ENCODE data around the gene TMEM131L.
"Not testable (repeated sequence)": the region's sequence is repeated elsewhere in the genome, so short reads cannot be mapped to it uniquely, and the experiment has no call there.

TMEM131L gene

GRCh38 chr4:153663667-153664066, 197.5 kb downstream of the TMEM131L start:
- DNase-seq = no peak

DNA sequence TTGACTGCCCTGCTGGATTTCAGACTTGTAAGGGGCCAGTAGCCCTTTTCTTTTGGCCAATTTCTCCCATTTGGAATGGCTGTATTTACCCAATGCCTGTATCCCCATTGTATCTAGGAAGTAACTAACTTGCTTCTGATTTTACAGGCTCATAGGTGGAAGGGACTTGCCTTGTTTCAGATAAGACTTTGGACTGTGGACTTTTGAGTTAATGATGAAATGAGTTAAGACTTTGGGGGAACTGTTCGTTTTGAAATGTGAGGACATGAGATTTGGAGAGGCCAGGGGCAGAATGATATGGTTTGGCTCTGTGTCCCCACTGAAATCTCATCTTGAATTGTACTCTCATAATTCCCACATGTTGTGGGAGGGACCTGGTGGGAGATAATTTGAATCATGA, 200.3 kb downstream of the TMEM131L start:
- DNase-seq = not testable (repeated sequence)

DNA sequence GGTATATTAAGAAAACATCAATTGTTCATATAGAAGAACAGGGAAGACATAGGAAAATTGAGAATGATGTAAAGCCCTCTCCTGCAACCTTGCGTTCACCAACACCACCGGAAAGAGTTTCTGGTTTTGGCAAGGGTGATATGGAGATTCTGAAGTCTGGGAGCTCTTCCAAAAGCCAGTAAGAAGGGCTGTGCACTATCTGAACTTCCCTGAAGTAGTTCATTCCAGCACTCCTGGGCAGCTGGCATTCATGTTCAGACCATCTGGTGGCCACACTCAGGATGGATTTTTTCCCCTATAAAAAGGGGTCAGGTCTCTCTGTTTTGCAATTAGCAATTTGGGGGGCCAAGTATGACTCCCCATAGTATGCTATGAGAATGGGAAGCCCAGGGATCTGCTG, 202.5 kb downstream of the TMEM131L start:
- DNase-seq = no peak

DNA sequence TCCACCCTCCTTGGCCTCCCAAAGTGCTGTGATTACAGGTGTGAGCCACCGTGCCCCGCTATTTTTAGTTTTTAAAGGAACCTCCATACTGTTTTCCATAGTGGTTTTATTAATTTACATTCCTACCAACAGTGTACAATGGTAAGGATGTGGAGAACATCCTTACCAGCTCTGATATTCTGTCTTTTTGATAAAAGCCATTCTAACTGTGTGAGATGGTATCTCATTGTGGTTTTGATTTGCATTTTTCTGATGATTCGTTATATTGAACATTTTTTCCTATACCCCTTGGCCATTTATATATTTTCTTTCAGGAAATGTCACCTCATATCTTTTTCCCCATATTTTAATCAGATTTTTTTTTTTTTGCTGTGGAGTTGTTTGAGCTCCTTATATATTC, 203.7 kb downstream of the TMEM131L start:
- DNase-seq = no peak

DNA sequence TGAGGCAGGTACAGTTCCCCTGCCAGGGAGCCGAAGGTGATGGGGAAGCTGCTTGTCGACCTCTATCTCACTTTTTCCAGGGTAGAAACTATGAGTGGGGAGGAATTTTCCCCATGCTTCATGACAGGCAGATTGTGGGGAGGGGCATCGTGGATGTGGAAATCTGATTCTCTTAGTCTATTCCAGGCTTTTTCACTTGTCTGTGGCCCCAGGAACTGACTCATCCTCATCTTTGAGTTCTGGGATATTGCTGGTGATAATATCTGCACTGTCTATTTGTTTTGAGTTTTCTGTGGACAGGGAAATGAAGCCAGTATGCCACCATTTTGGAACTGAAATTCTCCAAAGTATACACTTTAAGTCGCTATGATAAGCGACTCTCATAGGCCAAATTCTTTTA, 210.3 kb downstream of the TMEM131L start:
- no peak for DNase-seq

GRCh38 chr4:153676984-153677383, 210.8 kb downstream of the TMEM131L start:
- DNase-seq = no peak

GRCh38 chr4:153679486-153679885, 213.3 kb downstream of the TMEM131L start:
- DNase-seq = no peak

- no peak for DNase-seq
Measured at GRCh38 chr4:153683763-153684181, 217.6 kb downstream of the TMEM131L start.

- no peak for DNase-seq
Measured at GRCh38 chr4:153684182-153684970, 218.2 kb downstream of the TMEM131L start, which contains the start of gene TLR2. TLR2 (plus strand) TSS chr4:153684280; CDS start chr4:153702908, 18,628 bp downstream.

DNA sequence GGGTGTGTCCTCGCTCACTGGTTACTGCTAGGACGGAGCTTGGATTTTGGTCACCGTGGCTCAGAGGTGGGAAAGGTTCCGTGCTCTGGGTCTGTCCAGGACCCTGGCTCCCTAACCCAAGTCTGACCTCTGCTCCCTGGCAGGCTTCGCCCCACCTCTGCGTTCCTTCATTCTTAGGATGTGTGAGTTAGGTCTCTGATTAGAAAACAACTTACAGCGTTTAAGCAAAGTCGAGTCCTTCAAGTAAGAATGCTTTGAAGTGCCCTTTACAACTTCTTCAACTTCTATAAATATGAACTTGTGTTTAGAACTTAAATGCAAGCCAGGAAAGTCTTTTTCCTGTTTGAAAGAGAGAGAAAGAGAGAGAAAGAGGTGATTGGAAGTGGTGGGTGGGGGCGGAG, 218.8 kb downstream of the TMEM131L start:
- DNase-seq = no peak
